T-helper 2 cell treated with Interferon-gamma antibody and Interleukin-4, amounts not matched to agents 5 μg/mL and 100 μg/mL, for 36 hours (primary cell): Measurements from ENCODE around the gene CTTNBP2.

Experiments
- DNase-seq: peaks from one replicate; pipeline ENCODE4 v3.0.0; 2021; ENCODE audit warnings: low spot score
- H3K27ac Mint-ChIP-seq: one replicate; pipeline ENCODE4 v1.8.0; 2021; ENCODE audit warnings: mild to moderate bottlenecking, mixed read lengths
- H3K27me3 Mint-ChIP-seq: one replicate; pipeline ENCODE4 v1.8.0; 2021; ENCODE audit warnings: low read depth, mixed read lengths
- H3K36me3 Mint-ChIP-seq: one replicate; pipeline ENCODE4 v1.8.0; 2021; ENCODE audit warnings: low read depth, mixed read lengths
- H3K4me1 Mint-ChIP-seq: one replicate; pipeline ENCODE4 v1.8.0; 2021; ENCODE audit warnings: low read depth, mixed read lengths
- H3K4me3 Mint-ChIP-seq: one replicate; pipeline ENCODE4 v1.8.0; 2022; ENCODE audit warnings: mild to moderate bottlenecking, moderate library complexity, mixed read lengths
- H3K9me3 Mint-ChIP-seq: one replicate; pipeline ENCODE4 v1.8.0; 2021; ENCODE audit warnings: mixed read lengths

CTTNBP2 gene

GRCh38 chr7:117775801-117776200 is 97.4 kb downstream of the CTTNBP2 start:
- Mint-ChIP-seq H3K27me3 (no peaks in the 10 kb centered on the region), H3K27ac (no peak overlapping the region), H3K4me3 (no peak overlapping the region), H3K4me1 (no peaks in the 10 kb centered on the region), H3K9me3 (no peaks in the 10 kb centered on the region), H3K36me3 (no peaks in the 10 kb centered on the region)
- DNase-seq: no peak

DNA sequence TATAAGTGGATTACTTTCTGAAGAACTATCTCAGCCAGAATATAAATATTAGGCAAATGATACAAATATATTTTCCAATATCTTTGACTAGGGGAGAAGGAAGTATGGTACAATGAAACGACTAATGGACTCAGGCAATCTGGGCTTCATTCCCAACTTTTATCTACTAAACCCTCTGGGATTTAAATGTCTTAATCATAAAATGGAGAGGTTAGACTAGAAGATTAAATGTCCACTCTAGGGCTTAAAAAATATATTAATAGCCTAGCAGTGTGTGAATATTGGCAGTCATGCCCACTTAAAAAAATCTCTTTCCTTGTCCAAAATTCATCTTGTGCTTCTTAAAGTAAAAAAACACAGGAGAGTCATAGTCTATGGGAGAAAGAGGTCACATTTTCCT is 98.3 kb downstream of the CTTNBP2 start:
- Mint-ChIP-seq H3K4me1 (no peaks in the 10 kb centered on the region), H3K27me3 (no peaks in the 10 kb centered on the region), H3K9me3 (no peaks in the 10 kb centered on the region), H3K27ac (no peak overlapping the region), H3K36me3 (no peaks in the 10 kb centered on the region), H3K4me3 (no peak overlapping the region)
- DNase-seq: no peak

DNA sequence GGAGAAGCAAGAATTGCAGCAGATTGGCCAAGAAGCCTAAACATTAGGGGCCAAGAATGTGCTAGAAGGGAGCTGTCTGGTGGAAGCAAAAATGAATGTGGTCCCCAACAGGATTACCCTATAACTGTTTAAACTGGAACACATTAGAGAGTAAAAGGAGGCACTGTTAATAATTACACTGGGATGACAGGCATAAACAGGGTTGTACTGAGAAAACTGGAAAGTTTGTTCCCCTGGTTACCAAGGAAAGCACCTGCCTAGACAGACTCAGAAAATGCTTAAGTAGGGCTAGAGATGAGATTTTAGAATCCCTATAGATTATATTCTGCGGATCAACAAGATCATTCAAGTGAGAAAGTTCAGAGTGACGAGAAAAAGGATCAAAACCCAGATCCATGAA is 100.8 kb downstream of the CTTNBP2 start:
- Mint-ChIP-seq H3K4me1 (no peaks in the 10 kb centered on the region), H3K27me3 (no peaks in the 10 kb centered on the region), H3K9me3 (no peaks in the 10 kb centered on the region), H3K36me3 (no peaks in the 10 kb centered on the region), H3K4me3 (no peak overlapping the region), H3K27ac (no peak overlapping the region)
- DNase-seq: no peak

DNA sequence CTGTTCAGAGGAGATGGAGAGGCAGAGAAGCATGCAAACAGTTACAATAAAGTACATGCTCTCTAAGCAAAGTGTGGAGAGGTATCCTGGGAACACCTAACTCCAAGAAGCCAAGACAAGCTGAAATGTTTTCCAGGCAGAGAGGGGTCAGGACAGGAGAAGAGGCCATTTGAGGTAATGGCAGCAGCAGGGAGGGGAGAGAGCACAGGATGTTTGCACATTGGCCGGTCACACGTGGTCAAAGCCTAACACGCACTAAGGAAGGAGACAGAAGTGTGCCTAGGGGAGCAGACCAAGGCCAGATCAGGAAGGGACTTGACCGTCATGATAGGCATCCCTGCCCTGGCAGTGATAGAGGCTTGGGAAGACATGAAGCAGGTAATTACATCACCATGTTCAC is 101.5 kb downstream of the CTTNBP2 start:
- Mint-ChIP-seq H3K36me3 (no peaks in the 10 kb centered on the region), H3K4me1 (no peaks in the 10 kb centered on the region), H3K9me3 (no peaks in the 10 kb centered on the region), H3K27ac (no peak overlapping the region), H3K27me3 (no peaks in the 10 kb centered on the region), H3K4me3 (no peak overlapping the region)
- no peak for DNase-seq

DNA sequence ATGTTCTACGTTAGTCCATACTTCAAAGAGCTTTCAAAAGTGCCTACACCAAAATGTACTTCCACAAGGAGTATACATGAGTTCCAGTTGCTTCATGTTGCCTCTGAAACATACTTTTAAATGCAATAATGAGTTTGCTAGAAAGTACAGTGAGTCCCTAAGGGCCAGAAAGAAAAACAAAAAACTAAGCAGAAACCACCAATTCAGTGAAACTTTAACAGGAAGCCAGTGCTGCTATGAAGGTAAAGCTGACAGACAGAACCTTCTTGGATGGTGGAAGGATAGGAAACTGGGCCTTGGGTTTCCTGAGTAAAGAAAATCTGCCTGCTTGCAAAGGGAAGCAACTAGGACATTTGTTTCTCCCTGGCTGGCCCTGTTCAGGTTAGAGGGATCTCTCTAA is 104.2 kb downstream of the CTTNBP2 start:
- DNase-seq: no peak
- Mint-ChIP-seq H3K4me1 (no peaks in the 10 kb centered on the region), H3K9me3 (no peaks in the 10 kb centered on the region), H3K27ac (no peak overlapping the region), H3K27me3 (no peaks in the 10 kb centered on the region), H3K4me3 (no peak overlapping the region), H3K36me3 (no peaks in the 10 kb centered on the region)

DNA sequence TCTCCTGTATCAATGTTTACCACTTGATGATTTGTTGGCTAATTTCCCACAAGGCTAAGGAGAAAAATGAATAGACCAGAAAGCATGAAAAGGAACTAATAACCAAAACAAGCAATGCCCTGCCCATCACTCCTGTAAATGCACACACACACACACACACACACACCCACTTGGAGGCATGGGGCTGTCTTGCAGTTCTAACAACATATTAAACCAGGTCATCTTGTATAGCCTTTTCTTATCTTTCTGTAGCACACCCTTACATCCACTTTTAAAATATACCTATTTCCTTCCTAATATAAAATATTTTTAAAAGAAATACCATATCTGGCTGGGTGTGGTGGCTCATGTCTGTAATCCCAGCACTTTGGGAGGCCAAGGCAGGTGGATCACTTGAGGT is 105.3 kb downstream of the CTTNBP2 start:
- no peak for DNase-seq
- H3K36me3 Mint-ChIP-seq: no peaks in the 10 kb centered on the region

DNA sequence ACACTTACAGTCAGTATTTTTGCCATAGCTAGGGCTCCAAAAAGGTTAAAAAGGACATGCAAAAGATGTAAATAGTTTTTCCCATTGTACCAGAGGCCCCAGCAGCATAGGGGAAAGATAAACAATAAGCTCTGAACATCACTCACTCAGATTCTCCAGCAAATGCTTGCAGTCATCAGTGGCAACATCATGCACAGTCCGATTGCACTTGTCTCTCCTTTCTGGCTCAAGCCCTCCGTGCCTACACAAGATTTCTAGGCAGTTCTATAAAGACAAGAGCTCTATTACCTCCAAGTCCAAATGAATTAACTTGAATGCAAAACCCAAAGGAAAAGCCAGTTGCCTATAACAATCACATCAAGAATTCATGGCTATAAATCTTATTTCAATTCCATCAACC is 106.3 kb downstream of the CTTNBP2 start:
- Mint-ChIP-seq H3K4me1 (no peaks in the 10 kb centered on the region), H3K36me3 (no peaks in the 10 kb centered on the region), H3K4me3 (no peak overlapping the region), H3K27ac (no peak overlapping the region), H3K27me3 (no peaks in the 10 kb centered on the region), H3K9me3 (no peaks in the 10 kb centered on the region)
- no peak for DNase-seq

More for the DNA sequence above, 105.3 kb downstream of the CTTNBP2 start:
- Mint-ChIP-seq H3K4me1 (no peaks in the 10 kb centered on the region), H3K4me3 (no peak overlapping the region), H3K27ac (no peak overlapping the region), H3K27me3 (no peaks in the 10 kb centered on the region), H3K9me3 (no peaks in the 10 kb centered on the region)

- no peak for DNase-seq
- Mint-ChIP-seq H3K27ac (no peak overlapping the region), H3K4me1 (no peaks in the 10 kb centered on the region), H3K36me3 (no peaks in the 10 kb centered on the region), H3K27me3 (peaks cover 3% of the 10 kb centered on the region), H3K9me3 (no peaks in the 10 kb centered on the region), H3K4me3 (no peak overlapping the region)
Measured at GRCh38 chr7:117764031-117764430, 109.2 kb downstream of the CTTNBP2 start.

DNA sequence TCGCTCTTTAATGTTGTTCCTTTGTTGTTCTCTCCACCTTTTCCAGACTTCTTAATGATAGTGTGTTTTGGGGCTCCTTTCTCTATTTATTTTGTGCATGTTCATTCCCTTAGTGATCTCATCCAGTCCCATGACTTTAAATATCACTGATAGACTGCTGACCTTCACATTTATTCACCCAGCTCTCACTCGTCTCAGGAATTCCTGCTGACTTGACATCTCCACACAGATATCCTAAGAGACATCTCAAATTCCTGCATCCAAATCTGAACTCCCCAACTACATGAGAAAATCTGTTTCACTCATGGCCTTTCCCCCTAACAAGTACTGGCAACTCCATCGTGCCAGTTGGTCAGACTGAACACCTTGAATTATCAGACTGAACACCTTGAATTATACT is 111.2 kb downstream of the CTTNBP2 start:
- H3K9me3 Mint-ChIP-seq: no peaks in the 10 kb centered on the region
- H3K27ac Mint-ChIP-seq: no peak overlapping the region
- H3K4me3 Mint-ChIP-seq: no peak overlapping the region
- H3K27me3 Mint-ChIP-seq: peaks cover 3% of the 10 kb centered on the region
- no peak for DNase-seq
- no peaks in the 10 kb centered on the region for H3K36me3 Mint-ChIP-seq
- H3K4me1 Mint-ChIP-seq: no peaks in the 10 kb centered on the region

DNA sequence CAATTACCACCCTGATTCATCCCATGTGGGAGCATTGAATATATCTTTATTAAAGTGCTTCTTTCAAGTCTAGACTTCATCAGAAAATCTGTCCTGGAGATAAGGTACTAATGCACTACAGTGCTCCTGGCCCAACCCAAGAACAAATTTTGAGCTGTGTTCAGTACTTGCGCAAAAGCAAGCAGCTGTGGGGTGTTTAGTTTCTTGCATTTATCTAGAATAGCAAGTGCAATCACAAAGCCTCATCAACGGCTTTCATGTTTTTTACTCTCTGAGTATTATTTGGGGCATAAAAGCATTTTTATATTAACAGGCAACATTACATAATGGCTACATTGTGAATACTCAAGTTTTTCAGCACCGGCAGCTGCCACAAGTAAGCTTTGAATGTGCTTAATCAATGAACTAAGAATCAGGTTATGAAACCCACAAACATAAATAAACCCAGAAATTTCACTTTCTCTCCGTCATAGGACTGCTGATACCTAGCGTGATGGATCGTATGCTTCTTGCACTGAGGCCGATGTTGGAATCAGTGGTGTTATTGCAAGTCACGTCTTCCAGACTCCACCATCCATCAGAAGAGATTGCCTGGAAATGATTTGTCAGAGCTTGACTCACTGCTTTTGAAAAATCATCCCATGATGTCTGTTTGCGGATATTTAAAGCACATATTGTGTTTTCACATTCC is 113.1 kb downstream of the CTTNBP2 start:
- DNase-seq: no peak
- H3K36me3 Mint-ChIP-seq: no peaks in the 10 kb centered on the region
- no peak overlapping the region for H3K27ac Mint-ChIP-seq
- H3K4me3 Mint-ChIP-seq: no peak overlapping the region
- H3K27me3 Mint-ChIP-seq: peaks cover 3% of the 10 kb centered on the region
- H3K4me1 Mint-ChIP-seq: no peaks in the 10 kb centered on the region
- no peaks in the 10 kb centered on the region for H3K9me3 Mint-ChIP-seq

- H3K4me1 Mint-ChIP-seq: no peaks in the 10 kb centered on the region
- peaks cover 3% of the 10 kb centered on the region for H3K27me3 Mint-ChIP-seq
- DNase-seq: no peak
- H3K9me3 Mint-ChIP-seq: no peaks in the 10 kb centered on the region
- H3K27ac Mint-ChIP-seq: no peak overlapping the region
- no peaks in the 10 kb centered on the region for H3K36me3 Mint-ChIP-seq
- H3K4me3 Mint-ChIP-seq: no peak overlapping the region
Measured at GRCh38 chr7:117757440-117757839, 115.8 kb downstream of the CTTNBP2 start.

DNA sequence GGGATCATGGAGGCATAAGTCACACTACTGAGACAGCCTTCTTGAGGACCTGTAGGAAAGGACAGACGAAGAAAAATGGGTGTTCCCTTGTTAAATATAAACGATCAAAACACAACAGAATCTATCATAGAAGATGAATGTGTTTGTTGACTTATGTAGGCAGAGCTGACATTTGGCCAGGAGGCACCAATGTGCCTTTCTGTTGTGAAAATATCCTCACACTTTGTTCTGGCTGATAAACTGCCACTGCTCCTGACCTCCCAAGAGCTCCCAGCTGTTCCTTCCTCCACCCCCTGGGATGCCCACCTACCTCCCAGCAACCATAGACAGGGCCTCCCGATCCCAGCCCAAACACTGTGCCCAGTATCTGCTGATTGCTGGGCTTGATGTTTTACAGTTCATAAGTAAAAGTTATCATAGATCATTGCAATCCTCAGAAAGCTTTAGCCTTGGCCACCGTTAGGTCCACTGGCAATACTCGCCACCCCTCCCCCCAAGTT is 116.6 kb downstream of the CTTNBP2 start:
- Mint-ChIP-seq H3K4me3 (no peak overlapping the region), H3K4me1 (no peaks in the 10 kb centered on the region), H3K36me3 (no peaks in the 10 kb centered on the region), H3K9me3 (no peaks in the 10 kb centered on the region), H3K27me3 (peaks cover 3% of the 10 kb centered on the region), H3K27ac (no peak overlapping the region)
- no peak for DNase-seq

GRCh38 chr7:117755136-117755535 is 118.1 kb downstream of the CTTNBP2 start:
- H3K4me1 Mint-ChIP-seq: no peaks in the 10 kb centered on the region
- no peak overlapping the region for H3K4me3 Mint-ChIP-seq
- no peaks in the 10 kb centered on the region for H3K27me3 Mint-ChIP-seq
- no peak overlapping the region for H3K27ac Mint-ChIP-seq
- H3K36me3 Mint-ChIP-seq: no peaks in the 10 kb centered on the region
- no peaks in the 10 kb centered on the region for H3K9me3 Mint-ChIP-seq
- DNase-seq: no peak

- Mint-ChIP-seq H3K27ac (no peak overlapping the region), H3K36me3 (no peaks in the 10 kb centered on the region), H3K4me3 (no peak overlapping the region), H3K27me3 (no peaks in the 10 kb centered on the region), H3K9me3 (no peaks in the 10 kb centered on the region), H3K4me1 (no peaks in the 10 kb centered on the region)
- no peak for DNase-seq
Measured at GRCh38 chr7:117751775-117752174, 121.5 kb downstream of the CTTNBP2 start.
